RCC 7860 (cell line): ENCODE data around the gene PLEKHG1.

Experiments used
- DNase-seq: peaks from one replicate; pipeline ENCODE4 v3.0.0-alpha.2; 2015; ENCODE audit warnings: low spot score
- FAIRE-seq: peaks from 2 replicates; lab custom pipeline; 2012; peaks lifted over from hg19 to GRCh38; lab: Jason Lieb, UNC

The PLEKHG1 gene

DNA sequence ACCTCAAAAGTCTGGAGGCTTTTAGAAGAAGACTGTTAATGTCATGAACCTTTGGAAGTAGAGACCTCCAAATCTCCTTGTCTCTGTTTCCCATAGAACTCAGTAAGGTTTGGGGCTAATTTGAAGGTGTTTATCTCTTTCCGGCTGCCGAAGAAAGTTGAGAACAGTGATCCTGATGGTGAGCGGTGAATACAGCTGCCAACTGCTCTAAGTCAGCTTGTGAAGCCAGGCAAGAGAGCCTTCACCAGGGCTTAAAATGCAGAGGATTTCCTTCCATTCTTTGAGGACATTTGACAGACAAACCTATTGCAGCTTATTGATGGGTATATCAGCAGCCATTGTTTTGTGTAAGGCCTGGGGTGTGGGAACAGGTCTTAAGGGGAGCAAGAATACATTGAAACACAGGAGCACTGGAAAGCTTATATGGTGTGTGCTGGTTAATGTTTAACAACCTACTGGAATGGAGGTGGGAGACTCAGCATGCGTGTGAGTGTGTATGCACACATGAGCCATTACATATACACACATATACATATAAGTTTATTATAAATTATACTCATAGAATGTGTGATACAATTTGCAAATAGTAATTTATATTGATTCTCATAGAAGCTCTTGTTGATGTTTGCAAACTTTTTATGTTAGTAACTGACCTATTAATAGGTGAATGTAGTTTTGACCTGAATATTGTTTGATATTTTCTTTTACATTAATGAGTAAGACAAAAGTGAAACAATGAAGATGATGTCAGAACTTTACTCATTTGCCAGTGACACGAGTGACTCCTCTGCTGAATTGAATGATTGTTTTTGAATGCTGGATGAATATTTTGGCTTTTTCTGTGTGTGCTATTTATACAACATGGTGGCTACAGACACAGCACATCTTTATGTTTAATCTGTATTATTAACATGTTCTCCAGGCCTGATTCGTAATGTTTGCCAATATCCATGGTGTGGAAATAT, 18.1 kb downstream of the PLEKHG1 start:
- no peak for FAIRE-seq
- DNase-seq: no peak

DNA sequence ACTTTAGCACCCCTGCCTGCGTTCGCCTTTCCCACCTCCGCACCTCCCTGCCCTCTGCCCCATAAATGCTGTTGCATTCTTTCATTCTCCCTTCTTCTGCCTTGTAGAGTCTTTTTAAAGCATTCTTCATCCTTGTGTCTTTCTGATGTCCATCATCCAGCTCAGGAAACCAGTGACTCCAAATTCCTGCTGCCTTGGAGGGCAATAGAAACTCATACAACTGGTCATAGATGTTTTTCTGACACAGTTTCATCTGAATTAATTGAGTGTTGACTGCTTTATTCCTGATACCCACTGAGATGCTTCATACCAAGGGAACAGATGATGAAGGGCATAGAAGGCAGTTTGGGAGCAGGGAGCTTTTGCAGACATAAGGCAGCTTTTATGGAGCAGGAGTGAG, 19.6 kb downstream of the PLEKHG1 start:
- FAIRE-seq (no peak), DNase-seq (no peak)

DNA sequence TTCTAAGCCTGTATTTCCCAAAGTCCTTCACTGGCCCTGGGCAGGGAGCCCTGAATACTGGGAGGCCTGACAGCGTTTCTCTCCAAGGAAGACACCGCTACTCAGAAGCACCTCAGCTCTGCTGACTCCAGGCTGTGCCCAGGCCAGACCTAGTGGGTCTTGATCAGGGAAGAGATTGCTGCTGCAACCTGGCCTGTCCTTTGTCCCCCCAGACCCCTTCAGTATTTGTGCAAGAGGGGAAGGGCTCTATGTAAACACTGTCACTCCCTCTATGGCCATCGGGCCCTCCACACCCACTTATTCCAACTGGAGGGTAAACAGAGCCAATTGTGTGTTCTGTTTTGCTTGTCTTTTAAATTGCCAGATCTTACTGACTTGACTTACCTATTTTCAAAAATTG, 20.6 kb downstream of the PLEKHG1 start:
- FAIRE-seq (no peak), DNase-seq (no peak)

DNA sequence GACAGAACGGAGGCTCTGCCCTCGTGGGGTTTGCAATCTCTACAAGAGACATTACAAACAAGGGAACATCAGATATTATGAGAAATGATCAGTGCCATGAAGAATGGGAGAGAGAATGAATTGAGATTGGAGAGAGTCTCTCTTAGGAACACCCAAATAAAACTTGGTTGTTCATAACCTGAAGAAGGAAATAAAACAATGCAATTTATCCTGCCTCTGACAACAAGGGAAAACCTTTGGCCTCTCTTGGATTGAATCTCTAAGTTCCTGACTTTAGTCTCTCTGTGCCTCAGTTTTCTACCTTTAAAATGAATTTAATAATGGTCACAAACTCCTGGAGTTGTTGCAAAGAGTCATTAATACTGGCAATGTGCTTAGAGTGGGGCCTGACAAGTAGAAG, 21.1 kb downstream of the PLEKHG1 start:
- DNase-seq: no peak
- no peak for FAIRE-seq

DNA sequence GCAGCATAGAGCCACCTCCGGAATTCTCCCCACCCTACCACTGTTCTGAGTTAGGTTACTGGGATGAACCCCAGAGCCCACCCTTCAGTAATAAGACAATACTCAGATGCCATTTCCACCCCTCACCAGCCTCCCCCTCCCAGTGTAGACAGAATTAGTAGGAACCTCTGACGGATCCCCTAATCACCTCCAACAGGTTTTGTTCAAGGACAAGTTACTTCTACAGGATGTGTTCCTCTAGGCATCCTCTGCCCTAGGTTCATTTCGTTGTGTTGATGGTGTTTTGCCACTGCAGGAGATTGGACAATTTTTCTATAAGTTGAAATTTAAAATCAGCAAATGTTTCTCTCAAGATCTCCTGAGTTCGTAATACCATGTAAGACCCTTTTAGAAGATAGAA, 22.8 kb downstream of the PLEKHG1 start:
- DNase-seq: no peak
- FAIRE-seq: no peak

DNA sequence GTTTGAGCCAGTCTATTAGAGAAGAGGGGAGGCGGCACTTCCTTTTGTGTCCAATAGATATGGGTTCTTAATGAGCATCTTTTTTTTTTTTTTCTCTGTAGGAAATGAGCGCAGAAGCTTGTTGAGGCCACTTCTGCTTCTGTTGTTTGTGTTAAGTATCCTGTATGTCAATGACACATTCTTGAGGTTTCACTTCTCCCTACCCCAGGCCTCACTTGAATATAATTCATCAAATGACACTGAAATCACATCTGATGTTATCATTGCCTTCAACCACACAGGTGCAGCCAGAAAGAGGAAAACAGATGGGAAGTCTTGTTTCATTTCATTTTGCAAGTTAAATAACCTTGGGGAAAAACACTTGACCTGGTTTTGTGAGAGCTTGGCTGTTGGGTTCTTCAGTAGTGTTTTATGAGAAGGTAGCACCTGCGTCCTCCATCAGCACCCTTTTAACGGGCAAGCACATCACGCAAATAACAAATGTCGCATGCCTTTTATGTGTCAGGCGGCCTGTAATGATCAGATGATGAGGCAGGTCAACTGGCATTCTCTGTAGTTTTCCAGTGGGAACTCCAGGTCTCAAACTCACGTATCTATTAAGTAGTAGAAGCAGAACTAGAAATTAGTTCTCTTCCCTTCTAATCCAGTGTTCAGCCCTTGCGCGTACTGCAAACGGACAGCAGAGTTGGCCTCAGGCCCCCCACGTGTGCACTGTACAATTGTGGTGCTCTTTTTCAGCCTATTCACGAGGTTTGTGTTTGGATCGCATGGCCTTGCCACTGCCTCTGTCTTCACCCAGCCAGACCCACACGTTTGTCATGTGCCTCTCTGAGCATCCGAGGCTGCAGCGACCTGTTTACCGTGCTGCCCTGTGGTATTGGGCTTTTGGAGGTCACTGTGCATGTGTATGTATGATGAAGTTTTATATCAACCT, 23.5 kb downstream of the PLEKHG1 start:
- DNase-seq (no peak), FAIRE-seq (no peak)

DNA sequence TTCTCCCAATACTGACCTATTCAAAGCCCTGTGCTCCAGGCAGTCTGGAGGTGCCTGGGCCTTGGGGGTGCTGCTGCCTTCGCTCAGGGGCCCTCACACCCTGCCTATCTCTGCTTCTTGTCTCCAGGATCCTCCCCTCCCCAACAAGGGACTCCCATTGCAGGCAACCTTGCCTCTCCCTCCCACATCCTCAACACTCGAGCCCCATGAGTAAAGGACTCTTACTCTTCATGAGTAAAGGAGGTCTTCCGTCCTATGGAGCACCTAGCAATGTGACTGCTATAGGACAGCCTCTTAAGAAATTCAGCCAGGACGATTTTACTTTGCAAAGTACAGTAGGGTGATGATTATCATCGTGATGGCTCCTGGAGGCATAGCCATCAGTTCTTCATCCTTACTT, 24.5 kb downstream of the PLEKHG1 start:
- FAIRE-seq (no peak), DNase-seq (no peak)

DNA sequence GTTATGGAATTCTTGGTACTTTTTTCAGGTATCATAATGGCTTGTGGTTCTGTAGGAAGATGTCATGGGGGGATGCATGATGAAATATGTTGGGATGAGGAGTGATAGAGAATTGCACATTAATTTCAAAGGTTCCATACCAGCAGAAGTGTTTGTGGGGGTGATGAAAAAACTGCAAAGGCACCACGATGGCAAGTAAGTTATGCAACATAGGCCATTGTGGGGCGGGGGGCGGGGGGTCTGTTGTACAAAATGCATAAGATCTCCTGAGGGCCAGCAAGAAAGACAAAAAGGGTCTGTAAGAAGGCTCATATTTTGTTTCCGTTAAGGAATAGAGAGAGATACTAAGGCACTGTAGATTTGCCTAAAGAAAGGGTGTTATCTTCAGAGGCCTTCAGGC, 26.2 kb downstream of the PLEKHG1 start:
- FAIRE-seq (no peak), DNase-seq (no peak)

DNA sequence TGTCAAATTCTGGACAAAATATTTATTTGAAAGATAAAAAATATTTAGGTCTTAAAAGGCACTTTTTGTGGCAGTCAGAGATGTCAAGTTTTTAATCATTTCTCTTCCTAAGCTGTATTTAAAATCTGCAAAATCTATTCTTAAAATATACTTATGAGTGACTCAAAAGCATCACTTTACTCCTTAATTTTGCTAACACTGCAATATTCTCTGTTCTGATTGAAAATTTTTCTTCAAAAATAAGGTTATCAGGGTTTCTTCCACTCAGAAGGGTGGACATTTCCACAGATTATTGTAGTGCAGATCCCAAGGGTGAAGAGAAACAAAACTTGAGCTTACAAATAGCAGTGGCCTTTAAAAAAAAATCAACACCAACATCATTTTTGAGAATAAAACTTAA, 27.5 kb downstream of the PLEKHG1 start:
- FAIRE-seq: no peak
- DNase-seq: no peak

DNA sequence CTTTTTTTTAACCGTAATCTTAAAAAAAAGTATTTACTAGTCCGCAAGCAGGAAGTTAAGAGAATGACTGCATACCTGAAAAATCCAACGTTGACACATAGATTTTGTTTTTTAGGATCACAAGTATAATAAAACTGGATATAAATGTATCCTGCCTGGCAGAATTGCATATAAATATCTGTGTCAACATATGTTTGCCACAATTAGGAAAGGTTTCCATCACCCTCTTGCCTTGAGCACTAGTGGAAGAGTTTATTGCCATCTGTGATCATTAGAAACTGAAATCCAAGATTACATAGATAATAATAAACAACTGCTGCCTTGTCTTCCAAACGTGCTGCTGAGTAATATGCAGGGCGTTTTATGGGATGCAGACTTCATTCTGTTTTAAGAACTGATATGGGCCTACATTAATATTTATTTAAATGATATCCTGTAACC, 27.9 kb downstream of the PLEKHG1 start:
- no peak for DNase-seq
- no peak for FAIRE-seq

DNA sequence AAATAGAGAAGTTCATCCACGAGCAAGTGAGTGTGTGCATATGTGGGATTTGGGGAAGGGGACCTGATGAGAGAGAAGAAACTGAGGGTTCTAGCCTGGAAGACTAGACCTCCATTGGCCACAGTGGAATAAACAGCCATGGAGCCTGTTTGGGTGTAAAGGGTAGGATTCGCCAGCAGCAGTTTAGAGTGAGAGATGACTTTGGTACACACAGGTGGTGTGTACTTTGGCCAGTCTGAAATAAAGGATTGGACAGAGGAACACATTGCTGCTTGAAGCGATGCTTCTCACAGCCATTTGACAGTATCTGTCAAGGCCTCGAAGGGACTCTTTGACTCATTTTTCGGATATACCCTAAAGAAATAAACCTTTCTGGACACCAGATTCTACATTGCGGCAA, 29.2 kb downstream of the PLEKHG1 start:
- FAIRE-seq: no peak
- DNase-seq: no peak

DNA sequence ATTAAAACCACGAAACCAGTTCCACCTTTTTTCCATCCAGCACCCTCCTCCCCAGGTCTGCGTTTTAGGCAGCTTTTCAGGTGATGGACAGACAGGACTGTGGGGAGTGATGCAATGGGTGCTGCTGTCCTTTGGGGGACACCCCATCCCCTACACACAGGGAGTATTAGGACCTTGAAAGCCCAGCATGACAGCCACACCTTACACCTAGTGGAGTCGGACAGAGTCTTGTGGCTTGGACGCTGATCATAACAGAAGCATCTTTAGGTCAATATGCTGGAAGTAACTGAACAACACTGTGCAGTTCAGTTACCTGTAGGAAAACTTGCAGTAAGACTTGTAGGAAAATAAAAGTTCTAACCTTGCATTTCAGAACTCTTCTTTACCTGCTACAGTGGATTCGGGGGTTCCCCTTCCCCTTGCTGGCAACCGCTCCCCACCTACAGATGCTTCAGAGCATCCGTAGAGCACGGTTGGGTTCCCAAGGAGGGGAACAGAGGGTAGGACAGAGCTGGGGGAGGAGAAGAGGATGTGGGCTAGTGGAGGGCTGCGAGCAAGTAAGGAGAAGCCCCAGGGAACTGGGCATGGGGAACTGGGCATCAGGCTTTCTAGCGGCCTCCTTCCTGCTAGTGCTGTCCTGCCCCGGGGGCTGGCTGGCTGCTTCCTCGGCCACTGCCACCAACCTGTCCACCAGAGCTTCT, 31.7 kb downstream of the PLEKHG1 start:
- no peak for DNase-seq
- FAIRE-seq: no peak

DNA sequence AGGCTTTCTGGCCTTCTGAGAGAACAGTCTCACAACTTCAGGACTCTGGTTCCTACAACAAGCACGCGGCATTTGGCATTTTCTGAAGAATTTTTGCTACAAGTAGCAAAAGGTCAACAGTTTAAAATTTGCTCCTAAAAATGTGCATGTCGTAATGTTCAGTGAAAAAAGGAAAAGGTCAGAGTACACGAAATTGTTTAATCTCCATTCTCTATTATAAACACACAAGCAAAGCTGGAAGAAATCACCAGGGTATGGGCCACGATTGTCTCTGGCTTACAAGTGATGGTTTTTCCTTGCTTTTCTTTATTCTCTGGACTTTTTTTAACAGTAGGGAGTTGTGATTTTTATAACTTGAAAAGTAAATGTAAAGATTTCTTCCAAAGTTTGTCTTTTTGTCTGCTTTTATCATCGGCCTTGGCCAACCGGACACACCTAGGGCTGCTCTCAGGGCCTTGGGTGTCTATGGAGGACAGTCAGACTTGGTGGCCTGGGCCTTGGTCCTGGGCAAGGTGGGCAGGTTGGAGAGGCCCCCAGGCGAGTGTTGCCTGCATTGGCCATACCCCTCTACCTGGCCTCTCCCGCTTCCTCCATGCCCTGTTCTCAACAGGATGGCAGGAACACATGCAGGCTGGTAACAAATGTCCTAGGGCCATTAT, 32.4 kb downstream of the PLEKHG1 start:
- FAIRE-seq (no peak), DNase-seq (no peak)

DNA sequence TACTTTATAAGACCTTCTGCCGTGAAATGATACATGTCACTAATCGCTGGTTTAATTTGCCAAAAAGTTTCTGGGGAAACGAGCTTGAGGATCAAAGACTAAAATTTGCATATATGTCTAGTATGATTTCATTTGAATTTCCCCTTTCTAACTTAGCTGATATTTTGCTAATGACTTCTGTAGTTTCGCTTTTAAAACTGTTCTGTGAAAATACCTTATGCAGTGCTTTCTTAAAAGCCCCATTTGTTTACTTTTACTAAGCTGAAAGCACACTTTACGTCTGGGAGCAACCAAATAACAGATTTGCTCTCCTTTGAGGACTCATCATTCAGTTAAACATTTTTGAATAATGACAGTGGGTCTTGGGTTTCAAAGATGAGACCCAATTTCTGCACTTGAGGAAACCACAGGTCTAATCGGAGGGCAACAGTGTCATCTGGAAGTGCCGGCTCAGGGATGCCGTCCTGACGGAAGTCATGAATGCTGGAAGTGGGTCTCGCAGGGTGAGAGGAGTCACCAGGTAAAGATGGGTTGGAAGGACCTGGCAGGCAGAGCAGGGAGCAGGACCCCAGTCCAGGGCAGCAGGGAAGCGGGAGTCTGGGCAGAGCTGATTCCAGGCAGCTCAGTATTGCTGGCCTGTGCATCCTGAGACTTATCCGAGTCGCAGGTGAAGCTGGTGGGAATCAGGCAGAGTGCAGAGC, 33.2 kb downstream of the PLEKHG1 start:
- DNase-seq (no peak), FAIRE-seq (no peak)

DNA sequence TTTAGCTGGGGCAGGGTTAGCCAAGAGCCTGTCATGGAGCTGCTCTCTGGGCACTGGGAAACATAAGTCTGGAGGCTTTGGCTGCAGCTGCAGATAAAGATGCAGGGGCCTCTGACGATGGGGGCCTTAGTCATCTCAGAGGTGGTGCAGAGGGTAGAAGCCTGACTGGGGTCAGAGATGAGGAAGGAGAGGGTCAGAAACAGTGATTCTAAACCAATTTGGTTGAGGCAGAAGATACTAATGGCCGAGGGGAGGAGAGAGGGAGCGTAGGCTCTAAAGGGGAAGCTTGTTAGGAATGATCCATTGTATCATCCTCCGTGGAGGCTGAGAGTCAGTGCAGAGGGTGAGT, 33.8 kb downstream of the PLEKHG1 start:
- no peak for FAIRE-seq

DNA sequence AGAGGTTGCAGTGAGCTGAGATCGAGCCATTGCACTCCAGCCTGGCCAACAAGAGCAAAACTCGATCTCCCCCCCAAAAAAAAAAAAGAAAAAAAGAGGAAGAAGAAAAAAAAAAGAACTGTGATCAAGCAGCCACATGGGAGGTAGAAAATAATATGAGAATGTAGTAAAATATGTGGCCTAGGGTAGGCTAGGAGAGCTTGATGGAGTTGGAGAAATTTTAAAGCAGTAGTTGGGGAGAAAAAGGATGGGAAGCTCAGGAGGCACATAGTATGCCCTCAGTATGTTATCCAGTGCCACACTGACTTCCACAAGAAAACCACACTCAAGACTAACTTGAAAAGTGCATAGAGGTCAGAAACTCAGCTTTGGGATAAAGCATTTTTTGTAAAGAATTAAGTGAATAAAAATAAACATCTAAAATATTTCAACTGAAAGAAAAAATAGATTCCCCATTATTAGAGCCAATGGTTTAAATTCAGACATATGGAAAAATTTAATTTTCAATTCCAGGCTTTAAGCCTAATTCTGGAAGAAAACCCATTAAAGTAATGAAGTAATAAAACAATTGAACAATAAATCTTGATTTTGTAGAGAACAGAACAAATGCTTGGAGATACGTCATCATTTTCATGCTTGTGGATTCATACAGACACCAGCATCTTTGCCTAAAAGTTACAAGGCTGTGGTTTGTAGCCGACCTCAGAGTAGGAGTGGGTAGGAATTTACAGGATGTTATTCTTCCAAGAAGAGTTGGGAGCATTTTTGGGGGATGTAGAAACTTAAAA, 34.7 kb downstream of the PLEKHG1 start:
- FAIRE-seq (no peak), DNase-seq (no peak)

More for the DNA sequence above, 33.8 kb downstream of the PLEKHG1 start:
- no peak for DNase-seq

DNA sequence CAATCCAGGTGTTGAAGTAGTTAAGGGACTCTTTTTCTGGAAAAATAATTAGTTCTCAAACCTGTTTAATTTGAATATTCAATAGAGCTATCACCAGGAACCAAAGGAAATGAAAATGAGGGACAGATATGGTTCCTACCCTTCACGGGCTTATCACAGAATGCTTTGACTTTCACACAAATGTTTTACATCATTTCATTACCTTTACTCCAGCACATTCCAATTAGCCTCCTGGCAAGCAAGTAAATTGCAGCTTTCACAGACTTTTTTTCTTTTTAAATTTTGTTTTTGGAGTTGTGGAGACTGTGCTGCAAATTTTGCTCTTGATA, 35.2 kb downstream of the PLEKHG1 start:
- DNase-seq (no peak), FAIRE-seq (no peak)

DNA sequence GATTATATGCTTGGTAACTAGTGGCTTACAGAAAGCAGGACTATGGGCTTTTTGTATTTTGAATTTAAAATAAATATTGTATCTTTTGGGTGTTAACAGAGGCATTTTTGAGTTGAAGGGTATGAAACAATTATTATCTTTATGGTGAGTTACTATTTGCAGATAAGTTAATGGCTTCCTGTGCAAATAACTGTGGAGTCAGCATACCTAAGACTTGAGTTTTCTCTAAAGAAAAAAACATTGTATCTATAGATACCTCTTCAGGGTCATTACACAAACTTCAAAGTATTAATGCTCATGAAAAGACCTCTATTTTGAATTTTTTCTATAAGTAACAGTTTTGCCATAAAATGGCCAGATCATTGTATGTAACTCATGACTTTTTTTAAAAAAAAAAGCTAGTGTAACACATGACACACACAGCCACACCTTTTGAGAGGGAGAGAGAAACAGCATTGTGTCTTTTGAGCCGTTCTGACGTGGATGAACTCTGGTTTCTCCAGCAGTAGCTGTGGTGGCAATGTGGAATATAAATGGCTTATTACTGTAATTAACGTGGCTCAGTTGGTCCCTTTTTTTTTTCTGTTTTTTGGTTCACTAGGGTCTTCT, 36.3 kb downstream of the PLEKHG1 start:
- no peak for DNase-seq
- no peak for FAIRE-seq

DNA sequence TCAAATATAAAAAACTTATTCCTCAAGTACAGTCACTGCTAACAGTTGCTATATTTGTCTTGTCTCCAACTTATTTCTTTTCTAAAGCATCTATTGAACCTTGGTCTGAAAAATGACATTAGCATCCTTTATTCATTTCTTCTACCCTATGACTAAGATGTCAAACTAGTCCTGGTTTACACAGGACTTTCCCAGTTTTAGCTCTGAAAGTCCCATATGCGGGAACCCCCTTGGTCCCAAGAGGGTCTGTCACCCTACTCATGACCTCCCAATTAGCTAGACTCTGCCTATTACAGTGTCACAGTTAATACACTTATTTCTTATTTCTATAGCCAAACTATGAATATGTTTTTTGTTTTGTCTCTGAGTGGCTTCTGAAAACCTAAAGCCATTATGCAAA, 37.1 kb downstream of the PLEKHG1 start:
- FAIRE-seq (no peak), DNase-seq (no peak)
